HG02852 (cell line): ENCODE results near the gene CACNA1G.

ENCODE experiments used
- ATAC-seq: cut with Tn5 transposase; IDR thresholded peaks from one replicate; pipeline ENCODE4 v1.9.1; 2021; ENCODE audit warnings: mild to moderate bottlenecking, moderate library complexity; ENCODE audit not compliant: unreplicated experiment

The CACNA1G gene

DNA sequence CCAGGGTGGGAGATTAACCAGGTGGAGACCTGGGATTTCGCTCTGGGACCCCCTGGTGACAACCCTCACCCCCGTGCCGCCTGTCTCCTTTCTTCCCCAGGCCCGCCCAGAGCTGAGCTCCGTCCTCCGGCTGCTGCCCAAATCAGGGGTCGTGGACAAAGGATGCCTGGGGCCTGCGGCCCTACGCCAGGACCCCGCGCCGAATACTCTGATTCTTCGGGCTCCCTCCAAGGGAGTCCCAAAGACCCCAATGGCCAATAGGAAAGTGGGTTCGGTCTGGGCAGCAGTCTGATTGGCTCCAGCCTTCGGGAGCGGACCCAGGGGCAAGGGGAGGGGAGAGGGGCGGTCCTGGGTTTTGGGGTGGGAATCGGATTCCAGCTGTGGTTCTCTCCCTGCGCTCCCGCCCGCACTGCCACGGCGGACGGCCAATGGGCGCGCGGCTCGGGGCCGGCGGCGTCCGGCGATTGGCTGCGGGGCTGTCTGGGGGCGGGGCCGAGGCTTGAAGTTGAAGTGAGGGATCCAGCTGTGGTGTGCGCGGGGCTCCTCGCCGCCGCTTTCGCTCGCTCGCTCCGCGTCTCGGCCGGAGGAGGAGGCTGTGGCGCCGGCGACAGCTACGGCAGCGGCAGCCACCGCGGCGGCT lies at the start of gene CACNA1G:
TSS of gene CACNA1G (plus strand) at position 531 of the 640 bp plus-strand sequence. CDS start 745 bp downstream, outside the sequence.
- peak; percentile 94 for ATAC-seq

DNA sequence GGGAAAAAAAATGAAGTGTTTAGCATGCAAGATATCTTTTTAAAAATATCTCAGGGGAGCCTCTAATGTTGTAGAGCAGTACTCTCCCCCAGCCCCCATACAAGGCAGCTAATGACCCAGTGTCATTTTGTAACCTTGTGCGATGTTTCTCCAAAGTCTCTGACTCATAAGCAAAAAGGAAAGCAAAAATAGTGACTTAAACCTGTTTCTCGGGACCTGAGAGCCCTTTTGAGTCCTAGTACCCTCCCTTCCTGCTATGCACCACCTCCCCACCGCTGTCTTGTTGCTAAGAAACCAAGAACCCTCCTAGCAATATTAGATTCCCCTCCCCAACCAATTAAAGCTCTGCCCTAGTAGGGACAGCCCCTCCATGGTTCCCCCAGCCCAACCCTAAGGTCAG lies 49.5 kb upstream of the CACNA1G start:
- ATAC-seq: peak; percentile 75

DNA sequence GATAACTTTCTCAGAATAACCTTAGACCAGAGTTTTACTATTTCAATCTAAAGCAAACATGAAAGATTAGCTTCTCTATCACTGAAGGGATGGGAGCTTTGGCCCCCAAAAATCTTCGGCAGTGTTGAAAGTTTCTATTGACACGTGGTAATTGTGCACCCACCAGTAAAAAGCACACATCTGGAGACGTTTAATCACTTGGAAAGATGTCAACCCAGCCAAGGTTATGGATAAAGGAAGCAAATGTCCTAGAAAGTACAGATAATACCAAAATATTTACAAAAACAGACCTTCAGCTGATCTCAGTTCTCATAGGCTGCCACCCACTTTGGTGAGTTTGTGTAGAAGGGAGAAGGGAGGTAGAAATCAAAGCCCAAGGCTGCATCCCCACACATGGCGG lies 47.0 kb upstream of the CACNA1G start:
- no peak for ATAC-seq

DNA sequence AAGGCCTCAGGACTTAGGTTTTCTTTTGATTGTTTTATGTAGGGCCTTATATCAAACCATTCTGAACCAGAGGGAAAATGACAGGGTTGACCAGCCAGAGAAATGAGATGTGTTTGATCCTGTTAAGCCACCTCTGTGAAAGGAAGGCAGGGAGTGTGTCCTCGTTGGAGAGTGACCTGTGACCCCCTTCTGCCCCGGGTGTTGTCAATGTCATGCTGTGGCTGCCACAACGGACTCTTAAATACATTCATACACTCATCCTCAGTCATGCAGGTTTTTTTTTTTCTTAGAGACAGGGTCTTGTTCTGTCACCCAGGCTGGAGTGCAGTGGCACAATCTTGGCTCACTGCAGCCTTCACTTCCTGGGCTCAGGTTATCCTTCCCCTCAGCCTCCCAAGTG lies 46.1 kb upstream of the CACNA1G start:
- ATAC-seq: no peak

DNA sequence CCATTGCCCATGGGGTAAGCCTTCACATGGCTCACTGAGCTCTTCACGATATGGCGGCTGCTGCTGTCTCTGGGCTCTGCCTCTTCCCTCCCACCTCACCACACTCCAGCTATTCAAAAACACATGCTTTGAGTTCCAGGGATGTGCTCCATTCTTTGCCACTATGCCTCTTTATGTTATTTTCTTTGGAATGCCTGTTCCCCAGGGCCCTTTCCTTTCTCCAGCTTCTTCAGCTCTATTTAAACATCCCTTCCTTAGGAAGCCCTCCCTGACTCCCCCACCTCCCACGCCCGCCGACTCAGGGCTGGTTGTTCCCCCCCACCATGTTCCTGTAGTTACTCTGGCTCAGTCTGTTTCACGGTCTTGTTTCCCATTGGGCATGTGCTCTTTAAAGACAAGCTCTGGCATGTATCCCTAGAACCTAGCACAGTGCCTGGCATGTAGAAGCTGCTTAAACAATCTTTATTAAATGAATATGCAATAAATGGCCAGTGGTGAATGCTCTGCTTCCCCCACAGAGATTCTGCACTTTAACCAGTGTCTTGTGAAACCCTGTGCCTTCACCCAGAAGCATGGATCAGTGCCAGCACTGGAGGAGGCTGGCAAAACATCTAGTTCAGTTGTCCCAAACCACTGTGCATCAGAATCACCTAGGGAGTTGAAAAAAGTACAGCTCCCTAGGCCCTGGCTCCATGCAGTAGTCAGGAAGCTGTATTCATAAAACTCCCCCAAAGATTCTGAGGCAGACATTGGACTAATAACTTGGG lies 45.4 kb upstream of the CACNA1G start:
- no peak for ATAC-seq

DNA sequence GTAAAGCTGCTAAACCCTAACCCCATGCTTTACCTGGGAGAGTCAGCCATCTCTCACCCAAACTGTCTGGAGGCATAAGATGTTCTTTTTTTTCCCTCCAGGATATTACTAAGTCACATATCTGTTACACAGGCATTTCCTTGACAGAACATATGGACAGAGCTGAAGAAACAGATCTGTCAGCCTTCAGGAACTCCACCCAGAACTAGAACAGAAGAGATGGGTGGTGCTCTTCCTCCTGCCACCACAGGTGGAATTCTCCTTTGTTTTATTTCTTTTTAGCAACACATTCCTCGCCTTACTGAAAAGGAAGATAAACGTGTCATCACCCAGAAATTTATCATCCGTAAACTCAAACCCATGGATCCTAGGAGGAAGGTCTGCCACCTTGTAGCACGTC lies 43.5 kb upstream of the CACNA1G start:
- no peak for ATAC-seq

DNA sequence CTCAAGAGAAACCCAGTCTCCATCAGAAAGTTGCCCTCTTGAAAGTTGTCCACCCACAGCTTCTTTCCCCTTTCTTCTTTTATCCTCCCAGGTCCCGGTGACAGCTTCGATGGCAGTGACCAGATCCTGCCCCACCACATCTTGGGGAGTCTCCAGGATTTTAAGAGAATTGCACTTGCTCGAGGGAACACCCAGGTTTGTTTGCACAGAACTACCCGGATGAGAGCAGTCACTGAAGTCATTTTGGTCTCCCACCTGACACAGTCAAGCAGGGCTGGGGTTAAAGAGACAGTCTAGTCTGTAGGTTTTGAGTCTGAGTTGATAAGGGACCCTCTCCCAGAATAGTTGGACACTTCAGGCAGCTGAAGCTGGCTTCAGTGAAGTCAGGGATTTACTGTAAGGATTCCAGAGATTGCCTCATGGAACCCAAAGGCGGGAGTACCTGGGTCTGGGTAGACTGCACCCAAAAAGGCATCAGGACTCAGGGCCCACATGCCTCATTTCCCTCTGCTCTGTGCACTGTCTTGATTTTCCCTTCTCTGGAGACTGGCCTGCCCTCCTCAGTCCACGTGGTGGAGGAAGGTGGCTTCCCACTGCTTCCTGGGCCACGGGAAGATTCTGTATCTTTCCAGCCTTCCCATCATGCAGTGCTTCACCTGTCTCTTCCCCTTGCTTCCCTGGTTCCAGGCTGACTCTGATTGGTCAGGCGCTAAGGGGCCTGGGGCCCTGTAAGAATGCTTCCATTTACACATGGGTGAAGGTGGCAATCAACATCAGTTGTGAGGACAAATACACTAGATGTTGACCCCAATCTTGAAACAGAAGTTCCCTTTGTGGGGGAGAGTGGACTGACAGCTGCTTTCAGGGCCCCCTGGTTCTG lies 42.8 kb upstream of the CACNA1G start:
- ATAC-seq: no peak

DNA sequence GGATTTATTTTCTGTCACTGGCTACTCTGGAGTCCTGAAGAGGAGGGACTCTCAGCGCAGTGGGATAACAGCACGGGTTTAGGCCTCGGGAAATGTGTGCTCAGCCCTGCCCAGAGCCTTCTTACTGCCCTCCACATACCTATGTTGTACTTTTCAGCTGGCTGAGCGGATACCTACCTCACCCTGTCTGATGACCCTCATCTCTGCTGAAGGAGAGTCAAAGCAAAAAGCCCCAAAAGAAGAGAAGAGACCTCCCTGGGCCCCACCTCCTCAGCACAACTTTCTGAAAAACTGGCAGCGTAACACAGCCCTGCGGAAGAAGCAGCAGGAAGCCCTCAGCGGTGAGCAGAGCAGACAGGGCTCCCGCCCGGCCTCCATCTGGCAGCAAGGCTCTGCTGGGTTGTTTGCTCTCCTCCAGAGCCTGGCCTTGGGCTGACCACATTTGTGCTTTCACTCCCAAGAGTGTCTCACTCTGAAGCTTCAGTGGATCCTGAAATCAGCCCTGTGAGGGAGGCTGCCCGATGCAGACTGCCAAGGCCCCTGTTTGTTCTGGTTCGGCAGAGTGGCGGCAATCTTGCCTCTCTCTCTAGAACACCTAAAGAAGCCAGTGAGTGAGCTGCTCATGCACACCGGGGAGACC lies 42.0 kb upstream of the CACNA1G start:
- no peak for ATAC-seq

DNA sequence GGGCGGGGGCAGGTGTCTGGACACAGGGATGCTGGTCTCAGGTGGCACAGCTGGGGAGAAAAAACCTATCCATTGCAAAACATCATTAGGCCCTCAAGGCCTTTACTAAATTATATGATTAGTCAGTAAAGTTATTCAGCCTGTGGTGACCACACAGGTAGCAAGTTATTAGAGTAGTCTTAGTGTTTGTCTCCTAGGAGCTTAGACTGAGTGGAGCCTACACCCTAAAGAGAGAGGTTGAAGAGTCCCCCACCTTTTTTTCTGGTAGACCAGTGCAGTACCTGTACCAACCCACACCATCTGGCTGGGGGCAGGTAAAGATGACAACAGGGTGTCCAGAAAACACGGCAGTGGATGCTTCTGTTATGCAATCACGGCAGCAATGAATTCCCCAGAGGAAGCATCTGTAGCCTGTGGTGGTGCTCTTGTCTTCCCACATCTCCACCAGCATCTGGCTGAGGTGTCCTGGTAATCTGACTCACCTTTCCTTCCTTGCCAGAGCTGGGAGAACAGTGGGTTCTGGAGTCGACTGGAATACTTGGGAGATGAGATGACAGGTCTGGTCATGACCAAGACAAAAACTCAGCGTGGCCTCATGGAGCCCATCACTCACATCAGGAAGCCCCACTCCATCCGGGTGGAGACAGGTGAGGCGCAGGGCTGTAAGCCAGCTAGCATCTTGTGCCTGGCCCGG lies 41.2 kb upstream of the CACNA1G start:
- ATAC-seq: no peak

DNA sequence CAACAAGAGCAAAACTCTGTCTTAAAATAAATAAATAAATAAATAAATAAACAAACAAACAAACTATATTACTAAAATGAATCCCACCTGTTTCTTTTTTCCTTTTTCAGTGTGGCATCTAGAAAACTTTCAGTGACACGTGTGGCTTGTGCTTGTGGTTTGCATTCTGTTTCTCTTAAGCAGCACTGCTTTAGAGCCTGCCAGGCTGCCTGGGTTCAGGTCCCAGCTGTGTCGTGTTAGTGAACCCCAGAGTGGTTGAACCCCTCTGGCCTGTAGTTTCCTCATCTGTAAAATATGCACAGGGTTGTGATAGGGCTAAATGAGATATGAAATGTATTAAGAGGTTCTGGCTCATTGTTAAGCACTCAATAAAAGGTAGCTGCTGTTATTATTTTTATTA lies 40.0 kb upstream of the CACNA1G start:
- ATAC-seq: no peak

DNA sequence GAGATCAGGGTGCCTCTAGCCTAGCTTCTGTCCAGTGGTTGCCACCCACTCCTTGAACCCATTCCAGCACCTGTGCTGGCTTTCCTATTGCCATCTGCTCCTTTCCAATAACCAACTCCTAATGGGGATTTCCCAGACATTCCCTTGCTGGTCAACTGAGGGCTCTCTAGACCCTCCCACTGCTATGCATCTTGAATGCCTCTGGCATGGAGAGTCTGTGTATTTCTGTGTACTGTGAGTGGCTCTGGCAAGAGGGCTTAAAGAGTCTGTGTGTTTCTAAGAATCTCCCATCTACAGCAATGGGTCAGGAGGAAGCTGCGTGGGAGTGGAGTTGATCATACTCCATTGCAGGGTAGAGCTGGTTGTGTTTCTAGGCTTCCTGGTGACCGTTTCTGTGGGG lies 39.0 kb upstream of the CACNA1G start:
- ATAC-seq: no peak

DNA sequence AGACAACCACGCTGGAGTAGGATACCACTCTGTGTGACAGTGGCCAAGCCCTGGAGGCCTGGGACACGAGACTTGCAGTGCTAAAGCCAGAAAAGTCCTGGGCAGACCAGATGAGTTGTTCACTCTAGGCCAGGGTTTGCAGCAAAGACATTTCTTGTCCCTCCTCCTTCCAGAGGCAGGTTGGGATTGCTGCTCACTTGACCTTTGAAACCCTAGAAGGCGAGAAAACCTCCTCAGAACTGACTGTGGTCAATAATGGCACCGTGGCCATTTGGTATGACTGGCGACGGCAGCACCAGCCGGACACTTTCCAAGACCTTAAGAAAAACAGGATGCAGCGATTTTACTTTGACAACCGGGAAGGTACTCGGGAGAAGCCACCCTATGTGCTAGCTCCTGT lies 37.7 kb upstream of the CACNA1G start:
- no peak for ATAC-seq

DNA sequence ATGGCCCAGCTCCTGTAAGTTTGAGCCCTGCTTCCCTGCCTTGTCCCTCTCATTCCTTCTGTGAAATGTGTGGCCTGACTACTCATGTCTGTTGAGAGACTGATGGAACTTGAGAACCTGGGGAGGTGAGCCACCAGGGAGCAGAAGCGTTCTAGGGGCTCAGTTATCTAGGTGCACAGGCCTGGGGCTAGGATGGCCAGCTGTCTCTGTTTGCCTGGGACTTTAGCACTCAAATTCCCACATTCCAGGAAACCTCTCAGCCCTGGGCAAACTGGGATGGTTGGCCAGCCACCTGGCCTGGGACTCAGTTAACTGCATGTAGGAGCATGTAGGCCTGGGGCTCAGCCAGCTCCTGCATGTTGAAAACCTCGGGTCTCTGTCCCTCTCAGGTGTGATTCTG lies 37.3 kb upstream of the CACNA1G start:
- ATAC-seq: no peak

DNA sequence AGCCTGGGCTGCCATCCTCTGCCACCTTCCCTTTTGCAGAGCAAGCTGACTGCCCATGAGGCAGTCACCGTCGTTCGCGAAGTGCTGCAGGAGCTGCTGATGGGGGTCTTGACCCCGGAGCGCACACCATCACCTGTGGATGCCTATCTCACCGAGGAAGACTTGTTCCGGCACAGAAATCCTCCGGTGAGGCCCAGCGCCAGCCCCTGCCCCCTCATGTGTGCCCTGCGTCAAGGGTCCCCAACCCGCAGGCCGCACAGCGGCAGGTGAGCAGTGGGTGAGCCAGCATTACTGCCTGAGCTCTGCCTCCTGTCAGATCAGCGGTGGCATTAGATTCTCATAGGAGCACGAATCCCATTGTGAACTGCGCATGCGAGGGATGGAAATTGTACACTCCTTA lies 35.7 kb upstream of the CACNA1G start:
- ATAC-seq: no peak

DNA sequence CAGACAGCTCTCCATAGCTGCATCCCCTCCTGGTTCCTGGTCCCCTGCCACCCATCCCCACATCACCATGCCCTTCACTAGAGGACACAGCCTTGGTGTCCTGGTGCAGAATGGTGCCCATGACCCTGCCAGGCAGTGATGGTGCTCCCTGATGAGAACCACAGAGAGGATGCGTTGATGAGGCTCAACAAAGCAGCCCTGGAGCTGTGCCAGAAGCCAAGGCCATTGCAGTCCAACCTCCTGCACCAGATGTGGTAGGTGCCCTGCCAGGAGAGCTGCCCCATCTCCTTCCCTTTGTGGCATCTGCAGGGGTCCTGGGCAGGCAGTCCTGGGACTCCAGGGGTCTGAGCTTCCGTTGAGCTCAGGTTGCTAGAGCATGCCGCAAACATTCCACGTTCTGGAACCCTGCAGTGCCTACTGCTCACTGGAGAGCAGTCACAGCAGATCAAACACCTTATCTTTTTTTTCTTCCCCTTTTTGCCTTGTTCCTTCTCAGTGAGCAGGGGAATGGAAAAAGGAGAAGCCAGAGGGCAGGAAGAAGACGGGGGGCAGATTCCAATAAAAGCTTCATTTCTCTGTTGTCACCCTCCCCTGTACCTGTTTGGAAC lies 33.3 kb upstream of the CACNA1G start:
- no peak for ATAC-seq

DNA sequence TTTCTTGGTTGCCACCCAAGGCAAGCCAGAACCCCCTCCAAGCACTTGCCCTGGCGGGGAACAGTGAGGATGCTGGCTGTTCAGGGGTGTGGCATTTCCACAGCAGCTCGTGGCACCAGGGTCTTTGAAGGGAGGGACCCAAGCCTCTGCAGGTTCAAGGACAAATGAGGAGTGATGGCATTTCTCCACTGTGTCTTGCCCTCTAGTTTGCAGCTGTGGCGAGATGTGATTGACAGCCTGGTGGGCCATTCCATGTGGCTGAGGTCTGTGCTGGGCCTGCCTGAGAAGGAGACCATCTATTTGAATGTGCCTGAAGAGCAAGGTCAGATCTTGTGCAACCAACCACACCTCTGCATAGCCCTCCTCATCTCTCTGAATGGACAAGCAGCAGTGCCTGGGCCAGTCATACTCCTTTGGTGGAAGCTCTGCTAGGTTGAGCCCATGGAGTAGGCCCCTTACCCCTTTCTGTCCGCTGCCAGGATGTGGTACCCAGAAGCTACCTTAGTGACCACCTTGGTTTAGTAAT lies 32.5 kb upstream of the CACNA1G start:
- ATAC-seq: no peak

DNA sequence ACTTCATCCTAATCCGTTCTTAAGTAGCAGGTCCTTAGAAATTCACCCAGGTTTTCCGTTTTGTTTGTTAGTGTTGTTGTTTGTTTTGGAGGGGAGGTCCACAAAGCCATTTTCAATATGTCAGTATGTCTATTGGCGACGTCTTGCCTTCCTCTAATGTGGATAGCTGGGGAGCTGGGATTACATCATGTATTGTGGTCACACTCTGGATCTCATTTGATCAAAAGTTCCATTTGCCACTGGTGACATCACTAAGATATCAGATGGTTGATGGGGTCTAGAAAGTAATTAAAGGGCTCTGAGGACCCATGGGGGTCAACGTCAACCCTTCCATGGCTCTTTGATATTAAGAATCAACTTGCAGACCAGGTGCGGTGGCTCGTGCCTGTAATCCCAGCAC lies 30.7 kb upstream of the CACNA1G start:
- no peak for ATAC-seq

DNA sequence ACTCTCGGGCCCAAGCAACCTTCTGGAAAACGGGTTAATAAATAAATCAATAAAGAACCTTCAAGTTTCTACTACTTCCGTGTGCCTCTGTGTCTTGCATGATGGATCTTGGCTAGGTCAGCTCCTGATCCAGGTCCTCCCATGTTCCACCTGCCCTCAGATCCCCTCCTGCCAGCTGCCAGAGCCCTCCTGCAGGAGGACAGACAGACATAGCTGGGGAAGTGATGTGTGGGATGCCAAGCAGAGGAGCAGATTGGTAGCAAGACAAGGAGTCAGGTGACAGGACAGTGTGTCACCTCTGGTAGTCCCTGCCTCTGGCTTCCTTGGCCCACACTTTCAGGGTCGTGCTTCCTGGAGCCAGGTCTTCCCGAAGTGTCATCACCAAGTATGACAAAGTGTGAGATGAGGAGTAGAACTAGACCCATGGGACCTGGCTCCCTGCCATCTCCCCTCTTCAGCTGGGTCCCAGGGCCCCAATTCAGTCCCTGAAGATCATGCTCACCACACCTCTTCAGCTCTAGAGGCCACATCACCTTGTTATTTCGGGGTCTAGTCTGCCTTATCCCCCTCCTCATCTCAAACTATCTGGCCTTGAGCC lies 29.0 kb upstream of the CACNA1G start:
- ATAC-seq: no peak

DNA sequence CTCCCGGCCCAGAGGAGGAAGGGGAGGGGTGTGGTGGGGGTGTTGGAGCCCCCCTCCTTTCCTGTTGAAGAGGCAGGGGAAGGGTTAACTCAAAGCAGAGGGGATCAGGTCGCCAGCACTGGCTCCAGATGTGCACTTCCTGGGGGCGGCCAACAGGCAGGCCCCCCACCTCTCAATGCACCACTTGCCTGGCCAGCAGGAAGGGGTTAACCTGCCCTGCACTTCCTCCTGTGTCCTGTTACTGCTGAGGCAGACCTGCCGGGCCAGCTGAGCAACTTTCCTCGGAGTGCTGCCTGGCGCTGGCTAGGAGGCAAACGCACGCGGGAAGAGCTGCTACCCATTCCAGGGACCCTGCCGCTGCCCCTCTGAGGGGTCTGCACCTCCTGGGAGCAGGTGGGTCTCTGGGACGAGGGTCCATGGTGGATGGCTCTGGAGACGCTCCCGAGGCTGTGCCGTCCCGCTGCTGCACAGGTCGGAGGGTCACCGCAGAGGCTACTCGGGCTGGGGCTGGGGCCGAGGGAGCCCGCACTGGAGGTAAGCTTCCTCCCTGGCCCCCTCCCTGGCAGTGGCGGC lies 28.0 kb upstream of the CACNA1G start, which contains the start of gene EPN3:
TSS of gene EPN3 (plus strand) at position 284 of the 573 bp plus-strand sequence. CDS start 3,822 bp downstream, outside the sequence.
- ATAC-seq: no peak
